Stimulated activated CD8-positive, alpha-beta memory T cell treated with anti-CD3 and anti-CD28 coated beads, Interleukin-15, amount 100 ng/mL, for 24 hours (primary cell): ENCODE data around the gene KAT6B.
"Not testable (repeated sequence)": the region's sequence is repeated elsewhere in the genome, so short reads cannot be mapped to it uniquely, and the experiment has no call there.

Experiments
- DNase-seq: peaks from one replicate; pipeline ENCODE4 v3.0.0-alpha.2; 2020; ENCODE audit warnings: low read depth

Gene KAT6B

DNA sequence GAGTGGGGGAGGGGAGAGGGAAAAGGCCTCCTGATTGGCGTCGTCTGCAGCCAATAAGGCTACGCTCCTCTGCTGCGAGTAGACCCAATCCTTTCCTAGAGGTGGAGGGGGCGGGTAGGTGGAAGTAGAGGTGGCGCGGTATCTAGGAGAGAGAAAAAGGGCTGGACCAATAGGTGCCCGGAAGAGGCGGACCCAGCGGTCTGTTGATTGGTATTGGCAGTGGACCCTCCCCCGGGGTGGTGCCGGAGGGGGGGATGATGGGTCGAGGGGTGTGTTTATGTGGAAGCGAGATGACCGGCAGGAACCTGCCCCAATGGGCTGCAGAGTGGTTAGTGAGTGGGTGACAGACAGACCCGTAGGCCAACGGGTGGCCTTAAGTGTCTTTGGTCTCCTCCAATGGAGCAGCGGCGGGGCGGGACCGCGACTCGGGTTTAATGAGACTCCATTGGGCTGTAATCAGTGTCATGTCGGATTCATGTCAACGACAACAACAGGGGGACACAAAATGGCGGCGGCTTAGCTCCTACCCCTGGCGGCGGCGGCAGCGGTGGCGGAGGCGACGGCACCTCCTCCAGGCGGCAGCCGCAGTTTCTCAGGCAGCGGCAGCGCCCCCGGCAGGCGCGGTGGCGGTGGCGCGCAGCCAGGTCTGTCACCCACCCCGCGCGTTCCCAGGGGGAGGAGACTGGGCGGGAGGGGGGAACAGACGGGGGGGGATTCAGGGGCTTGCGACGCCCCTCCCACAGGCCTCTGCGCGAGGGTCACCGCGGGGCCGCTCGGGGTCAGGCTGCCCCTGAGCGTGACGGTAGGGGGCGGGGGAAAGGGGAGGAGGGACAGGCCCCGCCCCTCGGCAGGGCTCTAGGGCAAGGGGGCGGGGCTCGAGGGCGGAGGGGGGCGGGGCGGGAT is at the start of gene KAT6B:
Gene KAT6B, plus strand, starts transcription at position 459 of the 903 bp plus-strand sequence. CDS start 16,258 bp downstream, outside the sequence.
- peak; percentile 92 for DNase-seq

DNA sequence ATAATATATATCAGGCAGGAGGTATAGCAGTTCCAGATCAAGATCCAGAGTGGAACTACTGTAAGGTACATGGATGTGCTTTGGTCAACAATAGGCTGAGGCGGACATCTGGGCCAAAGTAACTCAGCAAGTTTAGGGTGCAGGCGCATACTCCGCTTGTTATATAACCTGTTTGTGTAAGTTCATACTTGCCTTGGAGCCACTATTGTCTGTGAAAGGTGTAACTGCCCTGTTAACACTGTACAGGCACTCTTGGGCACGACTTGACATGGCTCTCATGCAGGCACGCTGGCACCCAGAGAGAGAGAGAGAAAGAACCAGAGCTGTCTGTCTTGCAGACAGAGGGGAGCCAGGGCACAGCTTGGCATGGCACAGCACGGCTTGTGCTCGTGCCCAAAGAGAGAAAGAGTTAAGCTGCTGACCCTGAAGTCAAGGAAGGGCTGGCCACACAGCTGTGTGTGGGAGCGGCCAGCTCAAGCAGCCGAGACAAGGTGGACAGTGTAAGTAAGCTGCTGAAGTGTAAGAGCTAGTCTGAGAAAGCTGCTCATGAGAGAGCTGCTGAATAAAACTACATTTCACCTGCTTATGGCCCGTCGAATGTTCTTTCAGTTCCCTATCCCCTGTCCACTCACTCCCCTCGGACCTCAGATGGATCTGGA is 47.8 kb upstream of the KAT6B start:
- DNase-seq: no peak

DNA sequence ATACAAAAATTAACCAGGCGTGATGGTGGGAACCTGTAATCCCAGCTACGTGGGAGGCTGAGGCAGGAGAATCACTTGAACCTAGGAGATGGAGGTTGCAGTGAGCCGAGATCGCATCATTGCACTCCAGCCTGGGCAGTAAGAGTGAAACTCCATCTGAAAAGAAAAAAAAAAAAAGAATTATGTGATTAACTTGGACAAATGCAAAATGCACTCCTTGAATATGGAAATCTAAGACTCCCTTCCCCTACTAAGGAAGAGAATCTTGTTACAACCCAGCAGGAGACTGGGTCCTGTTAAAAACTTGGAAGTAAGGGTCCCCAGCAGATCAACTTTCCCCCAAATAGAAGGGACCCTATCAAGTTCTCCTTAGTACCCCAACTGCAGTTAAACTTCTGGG is 44.5 kb upstream of the KAT6B start:
- not testable (repeated sequence) for DNase-seq

DNA sequence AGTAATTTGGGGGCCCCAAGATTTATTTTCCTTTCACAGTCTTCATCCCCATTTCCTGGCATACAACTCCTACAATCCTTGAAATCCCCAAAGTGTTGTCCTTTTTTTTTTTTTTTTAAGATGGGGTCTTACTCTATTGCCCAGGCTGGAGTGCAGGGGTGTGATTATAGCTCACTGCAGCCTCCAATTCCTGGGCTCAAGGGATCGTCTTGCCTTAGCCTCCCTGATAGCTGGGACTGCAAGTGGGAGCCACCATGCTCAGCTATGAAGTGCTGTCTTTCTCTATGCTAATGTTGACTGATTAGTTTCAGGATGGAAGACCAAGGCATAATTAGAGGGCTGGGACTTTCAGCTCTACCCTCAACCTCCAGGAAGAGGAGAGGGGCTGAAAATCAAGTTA is 41.9 kb upstream of the KAT6B start:
- DNase-seq: no peak

DNA sequence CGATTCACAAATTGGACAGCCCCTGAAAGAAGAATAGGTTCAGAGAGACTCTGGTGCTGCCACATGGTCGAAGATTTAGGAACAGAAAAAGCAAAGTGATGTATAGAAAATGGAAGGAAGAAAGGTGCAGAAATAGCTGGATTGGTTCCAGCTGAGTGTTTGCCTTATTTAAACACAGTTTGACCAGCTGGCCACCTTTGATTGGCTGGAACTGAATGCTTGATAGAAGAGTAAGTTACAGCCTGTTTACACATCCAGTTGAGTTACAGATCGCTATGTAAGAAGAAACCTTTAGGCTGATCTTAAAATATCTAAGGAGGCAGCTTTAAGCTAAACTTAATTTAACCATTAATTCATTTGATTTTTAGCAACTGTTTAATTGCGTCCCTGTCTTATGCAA is 40.3 kb upstream of the KAT6B start:
- no peak for DNase-seq

DNA sequence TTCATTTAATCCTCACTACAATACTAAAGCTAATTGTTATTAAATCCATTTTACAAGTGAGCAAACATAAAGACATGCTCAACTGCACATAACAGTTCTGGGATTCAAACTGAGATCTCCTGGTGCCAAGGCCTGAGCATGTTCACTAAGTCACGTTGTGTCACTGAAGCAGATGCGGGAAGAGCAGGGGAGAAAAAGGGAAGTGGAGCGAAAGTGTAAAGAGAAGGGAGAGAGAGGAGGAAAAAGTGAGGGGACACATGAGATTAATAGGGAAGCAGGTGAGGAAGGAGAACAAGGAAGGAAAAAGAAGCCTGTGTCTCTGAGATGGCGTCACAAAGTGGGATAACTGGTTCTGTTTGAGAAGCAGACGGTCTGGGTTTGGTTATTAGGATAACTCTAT is 38.9 kb upstream of the KAT6B start:
- DNase-seq: no peak

DNA sequence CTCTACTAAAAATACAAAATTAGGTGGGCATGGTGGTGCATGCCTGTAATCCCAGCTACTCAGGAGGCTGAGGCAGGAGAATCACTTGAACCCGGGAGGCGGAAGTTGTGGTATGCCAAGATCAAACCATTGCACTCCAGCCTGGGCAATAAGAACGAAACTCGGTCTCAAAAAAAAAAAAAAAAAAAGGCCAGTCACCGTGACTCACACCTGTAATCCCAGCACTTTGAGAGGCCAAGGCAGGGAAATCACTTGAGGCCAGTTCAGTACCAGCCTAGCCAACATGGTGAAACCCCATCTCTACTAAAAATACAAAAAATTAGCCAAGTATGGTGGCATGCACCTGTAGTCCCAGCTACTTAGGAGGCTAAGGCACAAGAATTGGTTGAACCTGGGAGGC is 34.4 kb upstream of the KAT6B start:
- not testable (repeated sequence) for DNase-seq

DNA sequence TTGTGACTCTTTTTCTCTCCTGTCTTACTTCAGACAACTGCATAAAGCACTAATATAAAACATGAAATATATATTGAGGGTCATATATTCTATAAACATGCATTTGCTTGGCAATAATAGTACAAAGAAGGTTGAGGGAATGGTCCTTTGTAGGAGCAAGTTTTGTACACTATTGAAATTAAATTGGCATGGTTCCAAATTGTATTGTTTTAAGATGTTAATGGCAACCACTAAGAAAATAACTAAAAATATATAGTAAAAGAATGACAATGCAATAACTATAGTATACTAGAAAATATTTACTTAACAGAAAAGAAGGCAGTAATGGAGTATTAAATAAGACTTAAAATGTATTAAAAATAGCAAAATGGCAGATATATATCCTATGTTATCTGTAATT is 33.7 kb upstream of the KAT6B start:
- no peak for DNase-seq

DNA sequence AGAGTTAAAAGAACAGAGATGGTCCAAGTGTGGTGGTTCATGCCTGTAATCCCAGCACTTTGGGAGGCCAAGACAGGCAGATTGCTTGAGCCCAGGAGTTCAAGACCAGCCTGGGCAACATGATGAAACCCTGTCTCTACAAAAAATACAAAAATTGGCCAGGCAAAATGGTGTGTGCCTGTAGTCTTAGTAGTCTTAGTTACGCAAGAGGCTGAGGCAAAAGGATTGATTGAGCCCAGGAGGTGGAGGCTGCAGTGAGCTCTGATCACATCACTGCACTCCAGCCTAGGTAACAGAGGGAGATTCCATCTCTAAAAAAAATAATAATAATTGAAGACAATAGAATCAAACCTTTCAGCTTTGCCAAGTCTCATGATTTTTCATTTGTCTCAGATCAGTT is 33.2 kb upstream of the KAT6B start:
- DNase-seq: not testable (repeated sequence)

DNA sequence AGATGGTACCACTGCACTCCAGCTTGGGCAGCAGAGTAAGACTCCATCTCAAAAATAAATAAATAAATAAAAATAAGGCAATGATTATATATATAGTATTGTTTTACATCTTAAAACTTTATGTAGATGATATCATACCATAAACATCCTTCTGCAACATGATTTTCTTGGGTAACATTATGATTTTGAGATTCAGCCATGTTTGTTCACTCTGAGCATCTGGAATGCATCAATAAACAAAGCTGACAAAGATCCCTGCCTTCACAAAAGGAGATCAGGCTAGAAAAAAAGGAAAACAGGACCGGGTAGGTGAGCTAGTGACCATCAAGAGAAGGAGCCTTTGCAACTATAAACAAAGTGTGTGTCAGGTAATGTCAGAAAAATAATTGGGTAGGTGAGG is 31.9 kb upstream of the KAT6B start:
- no peak for DNase-seq

DNA sequence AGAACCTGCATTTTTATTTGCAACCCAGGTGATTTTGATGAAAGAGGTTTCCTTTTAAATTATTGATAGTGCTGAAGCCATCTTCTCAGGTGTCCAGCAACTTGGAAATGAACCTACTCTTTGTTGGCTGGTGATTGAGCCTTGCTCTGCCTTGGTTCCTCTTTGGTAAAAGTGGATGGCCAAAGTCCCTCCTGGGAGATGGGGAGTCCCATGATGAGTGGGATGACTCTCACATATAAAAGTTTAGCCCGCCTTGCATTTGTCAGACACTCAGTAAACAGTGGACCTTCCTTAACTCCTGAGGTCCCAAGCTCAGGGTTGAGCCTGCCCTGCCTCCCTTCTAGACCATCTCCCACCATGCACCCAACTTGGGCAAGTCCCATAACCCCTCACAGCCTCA is 28.9 kb upstream of the KAT6B start:
- no peak for DNase-seq

DNA sequence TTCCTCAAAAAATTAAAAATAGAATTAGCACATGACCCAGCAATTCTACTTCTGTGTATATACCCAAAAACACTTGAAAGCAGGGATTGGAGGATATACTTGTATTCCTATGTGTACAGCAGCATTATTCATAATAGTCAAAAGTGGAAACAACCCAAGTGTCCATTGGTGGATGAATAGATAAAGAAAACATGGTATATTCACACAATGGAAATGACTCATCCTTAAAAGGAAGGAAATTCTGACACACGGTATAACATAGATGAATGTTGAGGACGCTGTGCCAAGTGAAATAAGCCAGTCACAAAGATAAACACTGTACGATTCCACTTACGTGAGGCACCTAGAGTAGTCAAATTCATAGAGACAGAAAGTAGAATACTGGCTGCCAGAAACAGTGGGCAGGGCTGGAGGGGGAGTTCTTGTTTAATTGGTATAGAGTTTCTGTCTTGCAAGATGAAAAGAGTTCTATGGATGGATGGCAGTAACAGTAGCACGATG is 26.6 kb upstream of the KAT6B start:
- DNase-seq: no peak

DNA sequence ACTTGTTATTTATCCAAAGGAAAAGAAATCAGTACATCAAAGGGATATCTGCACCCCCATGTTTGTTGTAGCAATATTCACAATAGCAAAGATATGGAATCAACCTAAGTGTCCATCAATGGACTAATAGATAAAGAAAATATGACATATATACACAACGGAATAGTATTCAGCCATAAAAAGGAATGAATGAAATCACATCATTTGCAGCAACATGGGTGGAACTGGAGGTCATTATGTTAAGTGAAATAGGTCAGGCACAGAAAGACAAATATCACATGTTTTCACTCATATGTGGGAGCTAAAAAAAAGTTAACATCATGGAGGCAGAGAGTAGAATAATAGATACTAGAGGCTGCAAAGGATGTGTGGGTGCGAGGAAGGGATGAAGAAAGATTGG is 25.0 kb upstream of the KAT6B start:
- DNase-seq: no peak

DNA sequence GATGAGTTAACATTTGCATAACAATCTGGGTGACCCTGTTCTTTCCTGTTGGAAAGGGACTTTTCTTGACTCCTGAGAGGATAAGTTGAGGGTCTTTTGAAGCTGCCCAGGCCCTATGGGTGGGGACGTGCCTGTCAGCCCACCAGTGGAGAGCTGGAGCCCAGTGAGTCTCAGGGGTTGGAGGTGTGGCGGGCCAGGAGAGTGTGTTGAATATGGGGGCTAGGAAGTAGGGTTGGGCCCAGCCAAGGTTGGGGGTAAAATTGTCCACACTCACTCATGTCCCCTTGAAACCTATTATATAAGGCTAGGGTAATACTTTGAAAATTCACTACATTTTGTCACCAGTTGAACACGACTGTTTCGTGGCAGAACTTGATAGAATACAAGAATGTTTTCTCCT is 17.9 kb upstream of the KAT6B start:
- DNase-seq: no peak

DNA sequence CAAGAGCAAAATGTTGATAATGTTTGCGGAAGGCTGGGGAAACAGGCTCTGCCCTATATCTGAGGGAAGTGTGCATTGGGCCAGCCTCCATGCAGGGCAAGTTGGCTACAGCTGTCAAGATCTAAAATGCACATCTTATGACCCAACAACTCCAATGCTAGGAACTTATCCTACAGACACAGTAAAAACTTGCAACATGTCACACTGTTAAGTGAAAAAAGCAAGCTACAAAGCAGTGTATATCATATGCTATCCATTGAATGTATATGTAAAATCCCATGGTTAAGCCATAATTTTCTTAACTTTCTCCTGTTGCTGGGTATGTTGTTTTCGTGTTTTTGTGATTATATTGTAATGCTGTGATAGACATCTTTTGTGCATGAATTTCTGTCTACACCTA is 16.3 kb upstream of the KAT6B start:
- no peak for DNase-seq

DNA sequence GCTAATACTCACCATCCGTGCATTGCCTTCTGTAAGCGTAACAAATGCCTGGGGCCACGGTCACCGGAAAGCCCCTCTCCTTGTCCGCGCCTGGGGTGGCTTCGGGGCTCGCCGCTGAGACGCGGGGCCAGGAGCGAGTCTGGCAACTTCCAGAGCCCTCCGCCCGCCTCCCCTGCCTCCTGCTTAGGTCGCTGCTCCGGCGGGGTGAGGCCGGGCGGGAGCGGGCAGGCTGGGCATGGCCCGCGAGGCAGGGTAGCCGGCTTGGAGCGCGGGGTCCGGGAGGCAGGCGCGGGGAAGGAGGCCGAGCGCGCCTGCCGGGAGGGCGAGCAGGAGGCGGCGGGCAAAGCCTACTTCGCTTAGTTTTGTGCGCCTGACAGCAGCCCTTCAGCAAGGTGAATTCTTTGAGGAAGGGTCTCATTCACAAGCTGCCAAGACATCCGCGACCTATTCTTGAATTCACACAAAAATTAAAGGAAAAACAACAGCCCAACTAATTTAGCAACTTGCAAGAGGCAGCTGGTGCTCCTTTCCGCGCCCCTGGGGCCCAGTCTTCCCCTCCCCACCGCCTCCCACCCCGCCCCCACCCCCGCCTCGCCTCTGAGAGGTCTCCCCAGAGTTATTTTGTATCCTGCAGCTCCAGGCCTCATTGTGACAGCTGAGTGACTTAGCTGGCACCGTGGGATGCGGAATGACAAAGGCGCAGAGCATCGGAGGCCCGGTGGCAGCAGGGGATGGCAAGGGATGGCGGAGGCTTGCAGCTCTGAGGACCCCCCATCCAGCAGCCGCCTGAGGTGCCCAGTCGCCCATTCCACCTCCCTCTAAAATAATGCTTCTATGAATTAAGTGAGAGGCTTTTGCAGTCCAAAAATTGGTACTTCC is 12.8 kb upstream of the KAT6B start:
- DNase-seq: no peak

DNA sequence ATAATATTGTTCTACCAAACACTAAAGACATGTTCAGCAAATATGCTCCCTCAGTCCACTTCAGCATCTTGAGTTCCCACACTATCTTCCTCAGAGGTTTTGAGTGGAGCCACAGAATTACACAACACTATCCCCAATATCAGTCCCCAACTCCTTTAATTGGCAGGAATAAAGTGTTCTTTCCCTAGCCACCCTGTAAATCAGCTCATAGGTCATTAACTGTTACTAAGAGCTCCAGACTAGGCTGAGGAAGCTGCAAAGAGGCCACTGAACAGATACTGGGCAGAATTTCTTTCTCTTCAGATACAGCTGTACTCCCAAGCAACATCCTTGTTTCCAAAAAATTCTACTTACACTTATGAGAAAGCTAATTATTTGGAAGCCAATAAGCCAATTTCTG is 11.6 kb upstream of the KAT6B start:
- no peak for DNase-seq

DNA sequence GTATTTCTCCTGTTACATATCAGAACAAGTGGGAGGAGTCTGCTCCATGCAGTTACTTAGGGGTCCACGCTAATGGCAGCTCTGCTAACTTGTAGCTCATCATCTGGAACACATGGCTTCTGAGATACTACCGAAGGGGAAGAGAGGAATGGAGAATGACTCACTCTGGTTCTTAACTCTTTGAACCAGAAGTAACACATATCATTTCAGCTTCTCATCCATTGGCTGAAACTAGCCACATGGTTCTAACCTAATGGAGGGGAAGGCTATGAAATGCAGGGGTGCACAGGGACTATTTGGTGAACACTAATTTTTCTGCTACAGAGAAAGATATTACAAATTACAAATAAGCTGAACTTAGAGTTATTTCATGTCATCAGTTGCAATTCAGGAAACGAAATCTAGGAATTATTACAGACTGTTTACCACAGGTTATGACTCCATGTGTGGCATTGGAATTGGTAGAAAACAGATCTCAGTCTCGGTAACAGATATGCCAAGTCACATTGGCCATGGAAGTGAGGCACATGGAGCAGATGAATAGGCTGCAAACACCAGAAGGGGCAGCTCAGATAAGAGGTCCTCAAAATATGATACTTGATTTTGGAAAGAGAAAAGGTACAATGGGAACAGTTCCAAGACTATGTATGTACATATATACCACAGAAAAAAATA is 9.4 kb upstream of the KAT6B start:
- DNase-seq: no peak

DNA sequence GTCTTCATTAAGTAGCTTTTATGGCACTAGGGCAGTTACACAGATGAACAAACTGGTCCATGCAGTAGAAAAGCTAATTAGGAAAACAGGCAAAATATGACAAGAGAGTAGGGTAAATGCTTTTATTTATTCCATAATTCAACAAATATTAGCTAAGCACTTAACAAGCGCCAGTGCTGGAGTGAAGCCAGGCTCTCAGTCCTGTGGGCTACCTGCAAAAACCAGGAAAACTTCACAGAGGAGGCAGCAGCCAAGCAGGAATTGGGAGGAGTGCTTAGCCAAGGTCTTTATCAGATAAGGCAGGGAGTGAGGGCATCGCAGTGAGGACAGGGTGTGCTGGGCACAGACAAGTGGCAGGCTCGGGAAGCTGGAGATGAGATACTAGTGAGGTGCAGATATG is 4.9 kb upstream of the KAT6B start:
- DNase-seq: no peak

DNA sequence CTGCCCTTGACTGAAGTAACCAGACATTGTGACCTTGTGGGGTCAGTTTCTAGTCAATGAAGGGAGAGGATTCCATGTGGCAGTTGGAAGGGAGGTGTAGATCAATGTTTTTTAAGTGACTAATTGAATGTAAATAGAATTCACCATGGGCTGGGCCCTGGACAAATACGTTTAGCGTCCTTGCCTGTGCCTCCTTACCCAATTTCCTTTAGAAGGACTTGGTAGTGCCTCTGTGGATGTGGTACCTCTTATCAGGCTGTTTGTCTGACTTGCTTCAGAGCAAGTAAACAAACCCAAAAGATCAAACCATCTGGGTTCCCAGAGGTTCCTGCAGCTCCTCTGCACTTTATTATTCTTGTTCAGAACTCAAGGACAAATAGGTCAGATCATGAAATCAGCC is 4.3 kb upstream of the KAT6B start:
- DNase-seq: no peak

DNA sequence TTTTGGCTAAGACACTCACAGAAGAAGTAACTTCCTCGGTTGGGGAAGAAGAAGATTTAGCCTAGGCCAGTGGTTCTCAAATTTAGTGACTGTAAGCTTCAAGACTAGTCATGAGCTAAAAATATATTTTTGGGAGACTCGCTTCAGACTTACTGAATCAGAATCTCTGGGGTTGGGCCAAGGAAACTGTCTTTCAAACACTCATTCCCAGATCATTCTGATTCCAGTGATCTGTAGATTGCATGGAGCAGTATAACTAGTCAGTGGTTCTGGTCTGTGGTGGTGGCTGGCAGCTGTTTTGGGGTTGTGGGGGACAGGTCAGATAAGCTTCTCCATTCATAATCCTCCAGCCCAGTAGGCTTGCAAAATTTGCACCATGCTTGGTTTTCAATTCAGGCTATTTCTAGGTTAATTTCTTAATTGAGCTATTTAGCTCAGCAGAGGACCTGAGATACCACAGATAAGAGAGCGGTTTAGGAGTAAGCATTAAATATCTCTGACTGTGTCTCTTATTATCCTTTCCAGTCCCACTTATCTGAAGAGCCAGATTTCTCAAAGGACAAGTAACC is 3.8 kb upstream of the KAT6B start:
- DNase-seq: no peak

DNA sequence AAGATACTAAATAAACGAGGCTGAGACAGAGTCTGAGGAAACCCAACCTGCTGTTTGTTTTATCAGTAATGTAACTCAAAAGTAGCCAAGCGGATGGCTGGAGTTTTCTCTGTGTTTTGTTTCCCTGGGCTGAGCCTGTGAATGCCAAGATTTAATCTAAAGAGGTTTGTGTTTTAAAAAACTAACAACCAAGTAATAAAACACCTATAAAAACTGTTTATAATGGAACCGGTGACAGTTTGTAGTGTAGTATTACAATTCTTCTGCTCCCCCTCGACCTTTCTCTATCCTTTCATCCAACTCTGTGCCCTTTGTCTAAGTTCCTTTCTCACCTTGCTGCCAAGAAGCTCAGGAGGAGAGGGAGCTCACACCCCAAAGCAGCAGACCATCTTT is 2.6 kb upstream of the KAT6B start:
- DNase-seq: no peak
